ENCODE data around the gene ZDHHC8.

The ZDHHC8 gene, protein sequence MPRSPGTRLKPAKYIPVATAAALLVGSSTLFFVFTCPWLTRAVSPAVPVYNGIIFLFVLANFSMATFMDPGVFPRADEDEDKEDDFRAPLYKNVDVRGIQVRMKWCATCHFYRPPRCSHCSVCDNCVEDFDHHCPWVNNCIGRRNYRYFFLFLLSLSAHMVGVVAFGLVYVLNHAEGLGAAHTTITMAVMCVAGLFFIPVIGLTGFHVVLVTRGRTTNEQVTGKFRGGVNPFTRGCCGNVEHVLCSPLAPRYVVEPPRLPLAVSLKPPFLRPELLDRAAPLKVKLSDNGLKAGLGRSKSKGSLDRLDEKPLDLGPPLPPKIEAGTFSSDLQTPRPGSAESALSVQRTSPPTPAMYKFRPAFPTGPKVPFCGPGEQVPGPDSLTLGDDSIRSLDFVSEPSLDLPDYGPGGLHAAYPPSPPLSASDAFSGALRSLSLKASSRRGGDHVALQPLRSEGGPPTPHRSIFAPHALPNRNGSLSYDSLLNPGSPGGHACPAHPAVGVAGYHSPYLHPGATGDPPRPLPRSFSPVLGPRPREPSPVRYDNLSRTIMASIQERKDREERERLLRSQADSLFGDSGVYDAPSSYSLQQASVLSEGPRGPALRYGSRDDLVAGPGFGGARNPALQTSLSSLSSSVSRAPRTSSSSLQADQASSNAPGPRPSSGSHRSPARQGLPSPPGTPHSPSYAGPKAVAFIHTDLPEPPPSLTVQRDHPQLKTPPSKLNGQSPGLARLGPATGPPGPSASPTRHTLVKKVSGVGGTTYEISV

DNA sequence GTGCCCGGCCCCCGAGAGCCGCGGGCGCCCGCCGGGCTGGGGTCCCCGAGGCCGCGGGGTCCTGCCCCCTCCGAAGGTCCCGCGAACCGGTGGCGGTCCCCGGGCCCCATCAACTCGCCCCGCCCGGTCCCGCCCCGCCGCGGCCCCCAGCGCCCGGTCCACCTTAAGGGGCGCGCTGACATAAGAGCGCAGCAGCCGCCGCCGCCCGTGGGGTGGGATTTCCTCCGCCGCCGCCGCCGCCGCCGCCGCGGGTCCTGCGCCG lies at the start of gene ZDHHC8:
Gene ZDHHC8 (plus strand): TSS at position 208 of the 262 bp plus-strand sequence. CDS start 144 bp downstream, outside the sequence.
- peak in 1 of 2 donors; percentile 47 for DNase-seq (ENCODE audit: low read depth in 2 of 2)

- no peak for DNase-seq (ENCODE audit: low read depth in 2 of 2)
Observed at GRCh38 chr22:20083157-20083890, 48.3 kb upstream of the ZDHHC8 start.

- no peak for DNase-seq (ENCODE audit: low read depth in 2 of 2)
Observed at GRCh38 chr22:20083891-20084546, 47.6 kb upstream of the ZDHHC8 start.

DNA sequence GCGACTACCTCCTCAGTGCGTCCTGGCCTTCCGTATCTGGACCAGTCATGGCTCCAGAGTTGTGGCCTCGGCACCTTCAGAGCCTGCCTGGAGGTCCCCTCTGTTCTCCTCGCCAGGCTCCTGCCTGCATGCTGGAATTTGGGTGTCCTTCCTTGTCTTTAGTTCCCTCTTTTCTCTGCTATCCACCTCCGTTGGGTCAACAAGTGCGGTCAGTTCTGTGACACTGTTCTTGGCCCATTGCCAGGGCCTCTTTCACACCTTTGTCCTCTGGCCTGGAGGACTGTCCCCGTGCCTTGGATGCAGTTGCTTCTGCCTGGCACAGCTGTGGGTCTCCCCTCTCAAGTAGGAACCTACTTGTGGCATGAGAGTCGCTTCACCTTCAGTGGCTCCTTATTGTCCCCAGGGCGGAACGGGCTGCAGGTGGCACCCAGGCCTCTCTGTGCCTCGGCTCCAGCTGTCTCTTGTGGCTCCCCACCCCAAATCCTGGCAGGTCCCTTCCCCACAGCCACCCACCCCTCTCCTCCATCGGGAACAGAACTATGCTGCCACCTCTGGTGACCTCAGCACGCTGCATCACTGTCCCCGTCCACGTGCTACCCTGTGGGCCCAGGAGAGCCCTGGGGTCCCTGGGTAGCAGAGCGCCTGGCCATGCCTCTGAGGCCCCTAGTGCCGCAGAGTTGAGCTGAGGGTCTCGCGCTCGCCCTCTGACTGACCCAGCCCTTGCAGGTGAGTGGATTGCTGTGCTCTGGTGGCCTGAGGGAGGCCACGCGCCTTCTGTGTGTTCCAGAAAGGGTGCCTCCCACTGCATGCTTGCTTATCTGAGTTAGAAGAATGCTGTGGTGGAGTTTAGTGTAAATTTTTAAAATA lies 46.8 kb upstream of the ZDHHC8 start:
- no peak for DNase-seq (ENCODE audit: low read depth in 2 of 2)

- no peak for DNase-seq (ENCODE audit: low read depth in 2 of 2)
Observed at GRCh38 chr22:20085651-20086050, 46.0 kb upstream of the ZDHHC8 start.

GRCh38 chr22:20086101-20086599 lies 45.5 kb upstream of the ZDHHC8 start:
- no peak for DNase-seq (ENCODE audit: low read depth in 2 of 2)

GRCh38 chr22:20086763-20087162 lies 44.8 kb upstream of the ZDHHC8 start:
- DNase-seq (ENCODE audit: low read depth in 2 of 2), result no peak

DNA sequence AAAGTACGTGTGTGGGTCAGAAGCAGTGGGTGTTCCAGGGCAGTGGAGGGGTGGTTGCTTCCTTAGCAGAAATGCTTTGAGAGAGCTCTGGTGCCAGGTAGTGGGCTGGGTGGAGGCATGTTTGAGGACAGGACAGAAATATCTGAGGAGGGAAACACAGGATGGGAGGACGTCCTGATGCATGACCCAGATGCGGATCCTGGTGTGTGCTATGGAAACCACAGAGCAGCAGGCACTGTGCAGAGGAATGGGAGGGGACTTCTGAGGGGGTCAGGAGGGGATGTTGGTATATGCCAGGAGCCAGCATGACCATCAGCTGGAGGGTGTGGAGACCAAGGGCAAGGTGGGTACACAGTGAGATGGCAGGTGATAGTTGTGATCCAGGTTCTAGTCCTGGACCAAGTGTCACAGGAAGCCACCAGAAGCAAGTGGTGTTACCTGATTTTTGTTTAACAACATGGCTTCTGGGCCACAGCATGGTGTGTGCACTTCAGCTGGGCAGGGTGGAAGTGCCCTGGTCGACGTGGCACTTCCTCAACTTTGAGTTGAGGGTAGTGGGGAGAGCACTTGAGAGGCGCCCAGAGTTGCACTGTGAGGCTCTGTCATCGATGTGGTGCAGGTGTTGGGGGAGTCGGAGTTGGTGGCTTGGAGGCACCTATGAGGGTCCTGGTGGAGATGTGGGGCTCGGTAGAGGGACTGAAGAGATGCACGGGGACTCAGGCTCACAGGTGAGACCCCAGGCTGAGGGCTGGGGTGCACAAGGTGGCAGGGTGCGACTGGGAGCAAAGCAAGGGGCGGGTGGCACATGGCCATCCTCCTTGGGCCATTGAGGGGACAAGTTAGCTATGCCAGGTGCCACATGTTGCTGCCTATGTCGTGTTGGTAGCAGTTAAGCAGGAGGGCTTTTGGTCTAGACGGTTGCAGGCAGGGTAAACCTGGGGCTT lies 44.0 kb upstream of the ZDHHC8 start:
- no peak for DNase-seq (ENCODE audit: low read depth in 2 of 2)

DNA sequence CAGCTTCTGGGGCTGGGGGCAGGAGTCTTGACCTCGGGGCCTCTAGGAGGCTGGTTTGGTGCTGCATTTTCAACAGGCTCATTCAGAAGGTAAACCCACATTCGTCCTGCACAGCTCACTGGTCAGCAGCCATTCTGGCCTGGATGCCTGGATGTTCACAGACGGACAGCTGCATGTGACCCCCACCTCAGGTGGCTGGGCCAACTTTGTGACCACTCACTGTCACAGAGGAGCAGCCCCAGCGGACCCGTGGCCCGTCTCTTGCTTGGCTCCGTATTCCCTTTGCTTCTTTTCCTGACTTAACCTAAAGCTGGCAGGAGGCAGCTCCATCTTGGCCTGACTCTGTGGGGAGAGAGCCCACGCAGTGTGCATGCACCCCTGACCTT lies 43.3 kb upstream of the ZDHHC8 start:
- DNase-seq (ENCODE audit: low read depth in 2 of 2), result no peak

DNA sequence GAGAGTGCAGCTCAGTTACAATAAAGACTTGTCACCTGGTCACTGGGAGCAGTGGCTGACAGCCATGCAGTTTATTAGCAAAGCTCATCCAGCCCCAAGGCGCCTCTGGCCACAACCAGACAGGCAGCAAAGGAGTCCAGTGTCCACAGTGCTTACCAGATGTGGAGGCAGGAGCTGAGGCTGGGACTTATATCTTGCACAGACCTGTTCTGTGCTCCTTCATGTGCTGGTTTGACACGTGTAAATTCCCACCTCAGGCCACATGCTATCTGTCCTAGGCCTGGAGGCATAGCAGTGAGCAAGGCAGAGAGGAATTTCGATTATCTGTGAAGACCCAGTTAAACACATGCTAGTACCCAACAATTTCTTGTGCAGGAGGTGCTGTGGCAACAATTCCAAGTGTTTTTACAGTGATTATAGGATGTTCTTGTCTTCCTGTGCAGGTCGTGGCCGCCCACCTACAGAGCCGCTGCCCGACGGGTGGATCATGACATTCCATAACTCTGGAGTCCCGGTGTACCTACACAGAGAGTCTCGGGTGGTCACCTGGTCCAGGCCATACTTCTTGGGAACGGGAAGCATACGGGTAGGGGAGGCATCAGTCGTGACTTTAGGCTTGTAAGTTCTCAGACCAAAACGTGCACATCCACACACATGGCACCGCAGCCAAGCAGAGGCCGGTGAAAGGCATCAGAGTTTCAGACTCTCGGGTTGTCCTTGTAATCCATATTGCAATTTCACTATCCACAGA lies 42.2 kb upstream of the ZDHHC8 start:
- DNase-seq (ENCODE audit: low read depth in 2 of 2), result no peak

- no peak for DNase-seq (ENCODE audit: low read depth in 2 of 2)
Observed at GRCh38 chr22:20089977-20090729, 41.5 kb upstream of the ZDHHC8 start.

DNA sequence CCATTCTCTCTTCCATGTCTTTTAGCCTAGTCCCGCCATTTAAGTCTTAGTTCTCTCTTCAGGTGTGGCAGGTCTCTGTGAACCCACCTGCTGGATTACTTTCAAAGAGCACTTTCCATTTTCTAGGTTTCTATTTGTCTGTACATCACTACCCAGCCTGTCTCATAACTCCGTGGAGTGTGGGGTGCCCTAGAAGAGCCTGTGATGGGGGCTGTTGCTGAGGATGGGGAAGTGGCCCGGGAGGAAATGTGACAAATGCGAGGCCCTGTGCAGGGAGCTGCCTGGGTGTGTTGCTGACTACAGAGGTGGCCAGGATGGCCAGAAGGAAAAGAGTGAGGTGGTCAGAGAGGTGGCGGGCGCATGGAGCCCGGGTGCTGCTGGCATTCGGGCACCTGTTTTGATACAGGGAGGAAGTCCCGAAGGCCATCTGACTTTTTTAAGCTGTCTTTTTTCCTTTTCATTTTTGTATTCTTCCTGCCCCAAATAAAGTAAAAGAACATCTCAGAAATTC lies 40.8 kb upstream of the ZDHHC8 start:
- no peak for DNase-seq (ENCODE audit: low read depth in 2 of 2)

DNA sequence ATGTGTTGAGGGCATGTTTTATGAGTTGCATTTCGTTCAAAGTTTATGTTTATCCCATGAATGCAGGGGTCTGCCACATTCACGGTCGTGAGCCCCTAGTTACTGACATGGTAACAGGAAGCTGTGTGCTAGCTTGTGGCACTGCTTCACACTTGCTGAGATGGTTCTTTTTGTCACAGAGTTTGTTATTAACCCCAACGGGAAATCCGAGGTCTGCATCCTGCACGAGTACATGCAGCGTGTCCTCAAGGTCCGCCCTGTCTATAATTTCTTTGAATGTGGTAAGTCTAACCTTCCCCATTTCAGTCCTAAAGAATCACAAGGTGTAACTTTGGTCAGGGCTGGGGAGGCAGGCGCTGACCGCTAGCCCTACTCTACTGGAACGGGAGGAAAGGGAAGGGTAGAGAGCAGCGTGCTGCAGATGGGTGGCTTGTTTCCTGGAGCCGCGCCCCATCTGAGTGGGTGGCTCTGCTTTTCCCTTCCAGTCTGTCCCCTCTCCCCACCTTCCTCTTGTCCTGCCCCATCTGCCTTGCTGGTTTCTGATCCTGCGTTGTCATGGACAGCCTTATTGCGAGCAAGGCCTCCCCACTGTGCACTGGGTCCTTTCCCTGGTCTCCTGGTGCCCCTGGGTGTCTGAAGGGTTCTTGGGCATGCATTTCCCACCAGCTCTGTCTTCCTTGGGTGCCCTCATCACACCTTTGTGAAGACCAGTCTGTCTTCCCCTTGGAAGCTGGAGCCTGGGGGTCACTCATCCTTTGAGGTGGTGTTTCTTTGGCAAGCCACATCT lies 39.7 kb upstream of the ZDHHC8 start:
- no peak for DNase-seq (ENCODE audit: low read depth in 2 of 2)

DNA sequence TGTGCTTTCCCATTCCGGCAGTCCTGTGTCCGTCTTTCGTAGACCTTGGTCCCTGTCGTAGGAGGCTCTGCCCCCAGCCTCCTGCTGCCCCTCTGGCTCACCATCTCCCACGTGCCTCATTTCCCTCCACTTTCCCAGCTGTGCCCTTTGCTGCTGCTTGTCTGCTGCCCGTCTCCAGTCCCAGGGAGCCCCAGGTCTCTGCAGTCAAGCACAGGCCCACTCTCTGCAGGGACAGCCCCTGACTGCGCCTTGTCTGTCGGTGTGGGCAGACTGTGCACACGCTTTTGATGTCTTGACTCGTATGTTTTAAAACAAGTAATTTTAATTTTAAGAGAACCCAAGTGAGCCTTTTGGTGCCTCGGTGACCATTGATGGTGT lies 39.1 kb upstream of the ZDHHC8 start:
- DNase-seq (ENCODE audit: low read depth in 2 of 2), result no peak

DNA sequence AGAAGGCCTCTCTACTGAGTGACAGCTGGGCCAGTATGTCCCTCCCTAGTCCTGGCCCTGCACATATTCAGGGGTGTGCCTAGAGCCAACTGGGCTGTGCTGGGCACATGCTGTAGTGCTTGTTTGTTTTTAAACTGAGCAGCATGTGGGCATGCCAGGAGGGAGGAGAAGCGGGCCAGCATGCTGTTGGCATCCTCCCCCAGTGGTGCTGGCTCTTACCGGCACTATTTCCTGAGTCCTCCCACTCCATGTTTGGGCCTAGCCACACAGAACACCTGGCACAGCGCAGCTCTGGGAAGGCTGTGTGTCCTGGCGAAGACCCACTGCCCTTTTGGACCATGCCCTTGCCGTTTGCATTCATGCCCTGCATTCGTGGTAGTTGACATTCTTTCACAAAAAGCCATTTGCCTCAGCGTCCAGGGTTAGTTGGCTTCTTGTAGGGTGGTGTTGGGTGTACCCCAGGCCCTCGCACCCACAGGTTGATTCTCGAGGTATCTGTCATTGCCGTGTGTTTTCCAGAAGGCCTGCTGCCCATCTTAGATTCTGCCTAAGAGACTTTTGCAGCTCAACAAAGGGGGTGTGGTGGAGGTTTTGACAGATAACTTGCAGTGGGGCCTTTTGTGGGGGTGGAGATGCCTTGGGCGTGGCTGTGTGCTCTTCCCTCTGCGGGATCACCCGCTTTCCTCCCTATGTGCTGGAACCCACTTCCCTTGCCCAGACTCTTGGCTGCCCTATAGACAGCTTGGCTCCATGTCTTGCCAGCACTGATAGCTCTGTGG lies 38.0 kb upstream of the ZDHHC8 start:
- no peak for DNase-seq (ENCODE audit: low read depth in 2 of 2)

- no peak for DNase-seq (ENCODE audit: low read depth in 2 of 2)
Observed at GRCh38 chr22:20094197-20094807, 37.3 kb upstream of the ZDHHC8 start.
